Activated CD4-positive, alpha-beta T cell treated with anti-CD3 and anti-CD28 coated beads, Interleukin-2, Interleukin-6, amounts not matched to agents 100 ng/mL and 50 ng/mL, durations not matched to agents 16 hours and 8 hours (primary cell): ENCODE data around the gene NCMAP.
"Not testable (repeated sequence)": the region's sequence is repeated elsewhere in the genome, so short reads cannot be mapped to it uniquely, and the experiment has no call there.

Experiments used
- DNase-seq: peaks from one replicate; pipeline ENCODE4 v3.0.0-alpha.2; 2020

NCMAP gene

GRCh38 chr1:24544239-24544638 lies 11.6 kb upstream of the NCMAP start:
- no peak for DNase-seq

GRCh38 chr1:24545662-24546061 lies 10.2 kb upstream of the NCMAP start:
- no peak for DNase-seq

GRCh38 chr1:24547195-24547594 lies 8.7 kb upstream of the NCMAP start:
- no peak for DNase-seq

GRCh38 chr1:24548070-24548469 lies 7.8 kb upstream of the NCMAP start:
- no peak for DNase-seq

- not testable (repeated sequence) for DNase-seq
Measured at GRCh38 chr1:24549210-24549609, 6.7 kb upstream of the NCMAP start.

GRCh38 chr1:24551290-24551959 lies 4.5 kb upstream of the NCMAP start:
- DNase-seq, result no peak

GRCh38 chr1:24551960-24552571 lies 3.8 kb upstream of the NCMAP start:
- DNase-seq, result no peak

- no peak for DNase-seq
Measured at GRCh38 chr1:24553931-24554330, 2.0 kb upstream of the NCMAP start.

GRCh38 chr1:24554714-24555113 lies 1.2 kb upstream of the NCMAP start:
- DNase-seq, result no peak

- no peak for DNase-seq
Measured at GRCh38 chr1:24556414-24556795, 518 bp downstream of the NCMAP start.

GRCh38 chr1:24557220-24557619 lies 1.3 kb downstream of the NCMAP start:
- no peak for DNase-seq

GRCh38 chr1:24557711-24558131 lies 1.8 kb downstream of the NCMAP start:
- DNase-seq, result no peak

GRCh38 chr1:24558455-24558854 lies 2.6 kb downstream of the NCMAP start:
- DNase-seq, result no peak

- DNase-seq, result no peak
Measured at GRCh38 chr1:24558902-24559791, 3.3 kb downstream of the NCMAP start.

- DNase-seq, result no peak
Measured at GRCh38 chr1:24560361-24560760, 4.5 kb downstream of the NCMAP start.

GRCh38 chr1:24562625-24563024 lies 6.7 kb downstream of the NCMAP start:
- no peak for DNase-seq

- no peak for DNase-seq
Measured at GRCh38 chr1:24564695-24565094, 8.8 kb downstream of the NCMAP start.

- no peak for DNase-seq
Measured at GRCh38 chr1:24566236-24566867, 10.5 kb downstream of the NCMAP start.

- DNase-seq, result no peak
Measured at GRCh38 chr1:24567792-24568388, 12.0 kb downstream of the NCMAP start.

GRCh38 chr1:24568475-24568874 lies 12.6 kb downstream of the NCMAP start:
- no peak for DNase-seq

GRCh38 chr1:24570265-24571125 lies 14.6 kb downstream of the NCMAP start:
- no peak for DNase-seq

GRCh38 chr1:24572301-24572700 lies 16.4 kb downstream of the NCMAP start:
- no peak for DNase-seq
